HG02970 (cell line): ENCODE measurements around the gene ZNF622.
"Not testable (repeated sequence)": the region's sequence is repeated elsewhere in the genome, so short reads cannot be mapped to it uniquely, and the experiment has no call there.

ENCODE experiments used
- ATAC-seq: cut with Tn5 transposase; IDR thresholded peaks from one replicate; pipeline ENCODE4 v1.9.1; 2021; ENCODE audit warnings: mild to moderate bottlenecking, moderate library complexity, moderate number of reproducible peaks; ENCODE audit not compliant: unreplicated experiment, low FRiP score

Gene ZNF622

GRCh38 chr5:16480821-16481538 lies 15.4 kb upstream of the ZNF622 start:
- no peak for ATAC-seq

- ATAC-seq: no peak
These were observed 14.5 kb upstream of the ZNF622 start for GRCh38 chr5:16480144-16480543.

GRCh38 chr5:16477541-16477940 lies 11.9 kb upstream of the ZNF622 start:
- no peak for ATAC-seq

DNA sequence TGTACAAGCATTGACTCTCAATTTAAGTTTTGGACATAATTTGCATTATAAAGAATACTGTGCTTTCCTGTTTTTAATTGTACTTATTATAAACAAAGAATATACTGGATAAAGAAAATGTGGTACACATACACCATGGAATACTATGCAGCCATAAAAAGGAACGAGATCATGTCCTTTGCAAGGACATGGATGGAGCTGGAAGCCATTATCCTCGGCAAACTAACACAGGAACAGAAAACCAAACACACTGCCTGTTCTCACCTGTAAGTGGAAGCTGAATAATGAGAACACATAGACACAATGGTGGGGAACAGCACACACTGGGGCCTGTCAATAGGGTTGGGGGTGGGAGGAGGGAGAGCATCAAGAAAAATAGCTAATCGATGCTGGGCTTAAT lies 10.8 kb upstream of the ZNF622 start:
- ATAC-seq: not testable (repeated sequence)

DNA sequence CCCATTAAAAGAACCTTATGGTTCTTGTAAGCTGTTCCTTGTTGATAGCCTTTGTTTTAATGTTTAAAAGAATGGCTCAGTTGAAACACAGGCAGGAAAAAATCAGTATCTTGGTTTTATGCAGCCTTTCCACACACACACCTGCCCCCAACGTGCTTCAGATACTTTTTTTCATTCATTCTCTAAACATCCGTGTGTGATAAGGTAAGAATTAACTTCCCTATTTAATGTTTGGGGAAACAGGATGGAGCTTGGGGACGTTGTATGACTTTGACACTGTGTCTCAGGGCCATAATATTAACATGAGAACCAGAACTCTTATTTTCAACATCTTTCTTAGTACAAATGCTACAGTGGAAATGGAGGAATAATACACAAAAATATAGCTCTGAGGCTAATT lies 5.8 kb upstream of the ZNF622 start:
- ATAC-seq: no peak

DNA sequence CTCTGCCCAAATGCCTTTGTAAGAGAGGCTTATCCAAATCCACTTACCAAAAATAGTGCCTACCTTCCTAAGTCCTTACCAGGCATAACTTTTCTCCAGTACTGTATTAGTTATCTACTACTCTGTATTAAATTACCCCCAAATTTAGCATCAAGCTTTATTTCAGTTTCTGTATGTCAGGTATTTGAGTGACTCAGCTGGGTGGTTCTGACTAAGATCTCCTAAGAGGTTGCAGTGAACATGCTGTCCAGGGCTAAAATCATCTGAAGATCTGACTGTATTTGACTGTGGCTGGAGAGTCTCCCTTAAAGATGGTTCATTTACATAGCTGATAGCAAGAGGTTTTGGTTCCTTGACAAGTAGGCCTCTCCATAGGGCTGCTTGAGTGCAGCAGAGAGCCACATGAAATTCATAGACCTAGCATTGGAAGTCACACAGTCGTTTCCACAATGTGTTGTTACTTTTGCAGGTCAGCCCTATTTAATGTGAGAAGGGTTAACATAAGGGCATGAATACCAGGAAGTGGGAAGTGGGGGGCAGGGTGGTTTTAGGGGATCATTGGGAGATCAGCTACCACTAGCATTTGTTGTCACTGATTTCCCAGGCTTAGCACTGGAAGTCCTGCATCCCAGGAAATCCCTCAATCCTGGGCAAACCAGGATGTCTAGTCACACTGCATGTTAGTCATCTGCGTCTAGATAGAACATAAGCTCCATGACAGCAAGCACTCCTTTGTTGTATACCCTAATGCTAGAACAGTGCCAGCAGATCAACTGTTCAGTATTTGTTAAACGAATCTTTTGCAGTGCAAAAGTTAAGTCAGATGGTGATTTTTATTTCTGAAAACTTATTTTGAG lies 2.0 kb upstream of the ZNF622 start:
- ATAC-seq: peak; percentile 62

- no peak for ATAC-seq
These were observed 696 bp downstream of the ZNF622 start for GRCh38 chr5:16464664-16465543.

- no peak for ATAC-seq
These were observed 1.4 kb downstream of the ZNF622 start for GRCh38 chr5:16464231-16464630.

DNA sequence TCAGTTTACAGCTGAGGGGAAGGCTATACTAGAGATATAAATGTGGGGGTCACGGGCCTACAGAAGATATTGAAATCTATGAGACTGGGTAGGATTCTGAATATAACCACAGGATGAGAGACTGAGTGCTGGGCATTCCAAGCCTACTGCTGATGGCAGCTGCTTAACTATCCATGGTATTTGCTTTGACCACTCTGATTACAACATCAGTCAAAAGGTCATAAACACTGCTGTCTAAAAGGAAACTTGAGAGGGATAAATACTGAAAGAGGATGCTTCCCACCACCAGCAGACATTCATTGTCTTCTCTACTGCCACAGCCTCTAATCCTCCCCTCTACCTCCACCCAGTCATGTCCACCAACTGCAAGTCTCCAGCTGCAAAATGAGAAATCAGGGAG lies 3.8 kb downstream of the ZNF622 start:
- no peak for ATAC-seq

DNA sequence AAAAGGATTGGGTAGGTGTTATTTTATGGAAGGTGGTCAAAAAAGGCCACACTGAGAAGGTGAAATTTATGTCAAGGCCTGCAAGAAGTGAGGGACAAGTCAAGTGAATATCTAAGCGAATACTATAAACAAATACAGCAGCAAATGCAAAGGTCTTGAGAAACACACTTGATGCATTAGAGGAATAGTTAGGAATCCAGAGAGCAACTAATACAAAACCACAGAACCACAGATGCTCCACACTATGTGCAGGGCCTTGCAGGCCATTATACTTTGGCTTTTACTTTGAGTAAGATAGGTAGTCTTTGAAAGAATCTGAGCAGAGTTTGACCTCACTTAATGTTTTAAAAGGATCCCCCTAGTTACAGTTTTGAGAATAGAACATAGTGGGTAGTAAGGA lies 4.6 kb downstream of the ZNF622 start:
- no peak for ATAC-seq

DNA sequence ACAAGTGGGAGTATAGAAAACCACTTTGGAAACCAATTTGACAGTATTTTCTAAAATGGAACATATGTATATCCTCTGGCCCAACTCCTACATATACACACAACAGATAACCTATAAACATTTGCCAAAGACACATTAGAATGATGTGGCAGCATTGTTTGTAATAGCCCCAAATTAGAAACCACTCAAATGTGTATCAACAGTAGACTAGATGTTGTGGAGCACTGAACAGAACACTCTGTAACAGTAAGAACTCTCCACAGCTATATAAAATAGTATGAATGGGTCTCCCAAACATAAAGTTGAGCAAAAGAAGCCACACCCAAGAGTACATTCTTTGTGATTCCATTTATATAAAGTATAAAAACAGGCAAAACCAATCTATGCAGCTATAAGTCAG lies 6.1 kb downstream of the ZNF622 start:
- ATAC-seq: no peak

DNA sequence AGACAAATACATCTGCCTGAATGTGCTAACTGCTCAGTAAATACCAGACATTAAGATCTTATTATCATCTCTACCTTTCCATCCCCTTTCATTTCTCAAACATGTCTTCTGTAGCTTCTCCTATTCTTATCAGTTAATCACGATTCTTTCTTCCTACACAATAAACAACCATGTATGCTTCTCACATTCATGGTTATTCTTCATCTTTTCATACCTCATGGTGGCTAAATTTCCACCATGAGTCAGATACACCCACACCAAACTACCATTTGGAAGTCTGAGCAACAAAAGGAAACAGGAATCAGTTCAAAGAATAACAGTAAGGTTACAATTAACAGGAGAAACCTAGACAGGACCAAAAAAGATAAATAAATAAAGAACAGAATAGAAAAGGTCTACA lies 7.7 kb downstream of the ZNF622 start:
- no peak for ATAC-seq

GRCh38 chr5:16457451-16457850 lies 8.1 kb downstream of the ZNF622 start:
- ATAC-seq: no peak

GRCh38 chr5:16456103-16456832 lies 9.3 kb downstream of the ZNF622 start:
- peak; percentile 65 for ATAC-seq

DNA sequence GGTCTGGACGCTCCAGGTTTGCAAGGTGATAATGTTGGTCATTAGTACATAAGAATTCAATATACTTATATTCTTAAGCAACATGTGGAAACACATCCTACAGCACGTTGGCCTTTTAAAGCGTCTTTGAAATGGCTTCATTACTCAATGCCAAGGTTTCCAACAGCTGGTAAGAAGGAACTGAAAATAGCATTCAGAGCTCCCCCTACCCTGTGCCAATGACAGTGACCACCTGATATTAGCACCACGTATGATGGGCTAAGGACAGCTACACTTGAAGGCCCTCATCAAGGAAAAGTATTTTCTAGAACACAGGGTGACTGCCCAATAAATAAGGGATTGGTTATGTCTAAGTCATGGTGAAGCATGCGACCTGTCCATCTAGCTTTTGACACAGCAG lies 9.9 kb downstream of the ZNF622 start:
- no peak for ATAC-seq

GRCh38 chr5:16454686-16455085 lies 10.9 kb downstream of the ZNF622 start:
- ATAC-seq: no peak

GRCh38 chr5:16453609-16454008 lies 12.0 kb downstream of the ZNF622 start:
- ATAC-seq: no peak

DNA sequence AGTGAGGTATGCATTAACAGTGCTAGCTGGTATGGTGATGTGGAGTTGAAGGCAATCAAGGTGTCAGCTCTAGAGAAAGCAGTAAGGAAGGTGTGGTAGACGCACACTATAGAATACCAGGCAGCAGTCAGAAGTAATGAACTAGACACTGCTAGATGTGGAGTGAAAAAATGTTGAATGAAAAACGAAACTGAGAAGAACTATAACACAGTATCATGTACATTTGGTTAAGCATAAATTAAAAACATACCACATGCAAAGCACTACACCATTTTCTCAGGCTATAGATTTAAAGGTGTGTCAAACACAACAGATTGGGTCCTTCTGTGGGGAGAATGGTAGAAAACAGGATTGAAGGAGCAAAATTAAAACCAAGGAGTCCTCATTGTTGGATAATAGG lies 15.4 kb downstream of the ZNF622 start:
- ATAC-seq: no peak

GRCh38 chr5:16446993-16447392 lies 18.6 kb downstream of the ZNF622 start:
- no peak for ATAC-seq

GRCh38 chr5:16437977-16438376 lies 27.6 kb downstream of the ZNF622 start:
- ATAC-seq: no peak
